ENCODE results near the gene OR2A42.
"Not testable (repeated sequence)": the region's sequence is repeated elsewhere in the genome, so short reads cannot be mapped to it uniquely, and the experiment has no call there.

OR2A42 gene

DNA sequence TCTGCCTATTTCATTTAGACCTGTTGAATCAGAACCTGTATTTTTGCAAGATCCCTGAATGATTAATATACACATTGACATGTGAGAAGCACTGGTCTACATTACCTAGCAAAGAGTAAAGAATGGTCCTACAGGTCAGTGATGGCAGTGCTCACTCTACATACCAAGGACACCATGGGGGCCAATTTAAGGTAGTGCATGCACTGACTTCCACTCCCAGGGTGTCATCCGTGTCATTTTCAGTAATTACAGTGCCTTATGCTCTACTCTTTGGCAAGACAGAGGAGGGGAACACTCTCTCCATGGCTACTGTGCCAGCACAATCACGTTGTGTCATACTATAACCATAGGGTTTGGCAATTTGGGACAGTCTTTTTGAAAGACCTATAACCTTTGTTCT lies 6.0 kb upstream of the OR2A42 start:
- not testable (repeated sequence) for DNase-seq (ENCODE audit: extremely low read depth, low read depth); H3K4me3 ChIP-seq (replicated peaks; ENCODE audit: low read depth, low read length)

DNA sequence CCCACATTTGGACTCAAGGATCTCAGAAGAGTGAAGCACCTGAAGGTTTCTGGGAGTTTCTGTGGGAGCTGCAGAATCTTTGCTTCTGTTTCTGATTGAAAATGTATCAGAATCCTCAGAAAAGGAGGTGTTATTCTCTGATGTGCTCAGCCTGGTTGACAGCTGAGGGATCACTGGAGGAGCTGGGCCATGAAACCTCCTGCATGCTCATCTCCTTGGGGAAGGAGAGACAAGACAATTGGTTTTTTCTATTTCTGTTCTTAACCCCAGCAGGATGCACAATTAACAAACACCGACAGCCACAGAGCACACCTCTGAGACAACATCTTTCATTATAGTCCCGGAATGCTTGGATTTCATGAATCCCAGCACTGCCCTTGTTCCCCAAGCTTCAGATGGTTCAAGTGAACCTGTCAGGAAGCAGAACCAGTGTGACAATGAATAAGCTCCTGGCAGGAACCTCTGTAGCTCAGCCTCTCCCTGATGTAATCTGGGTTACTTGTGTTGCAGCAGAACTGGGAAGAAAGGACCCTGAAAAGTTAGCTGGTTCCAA lies 799 bp downstream of the OR2A42 start:
- not testable (repeated sequence) for DNase-seq (ENCODE audit: extremely low read depth, low read depth); H3K4me3 ChIP-seq (replicated peaks; ENCODE audit: low read depth, low read length)

GRCh38 chr7:144233039-144233438 lies 6.4 kb downstream of the OR2A42 start:
- DNase-seq (ENCODE audit: extremely low read depth, low read depth); H3K4me3 ChIP-seq (replicated peaks; ENCODE audit: low read depth, low read length): not testable (repeated sequence)

GRCh38 chr7:144231027-144231426 lies 8.4 kb downstream of the OR2A42 start:
- H3K4me3 ChIP-seq (replicated peaks; ENCODE audit: low read depth, low read length); DNase-seq (ENCODE audit: extremely low read depth, low read depth): not testable (repeated sequence)

DNA sequence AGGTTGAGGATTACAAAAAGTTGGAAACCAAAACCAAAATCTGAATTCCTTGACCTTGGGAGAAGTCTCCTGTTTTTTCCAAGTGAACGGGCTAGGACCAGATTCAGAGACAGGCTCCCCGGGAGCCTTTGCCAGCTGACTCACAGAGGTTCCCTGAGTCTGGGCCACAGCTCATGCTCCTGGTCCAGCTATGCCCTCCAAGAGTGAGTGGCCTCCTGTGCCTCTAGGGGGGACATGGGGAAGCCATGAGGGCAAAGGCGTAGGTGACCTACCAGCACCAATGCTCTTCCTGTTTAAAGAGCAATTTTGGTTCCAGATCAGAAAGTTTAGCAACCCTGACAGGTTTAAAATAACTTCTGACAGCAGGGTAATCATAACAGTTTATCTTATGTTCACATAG lies 10.6 kb downstream of the OR2A42 start:
- DNase-seq (ENCODE audit: extremely low read depth, low read depth); H3K4me3 ChIP-seq (replicated peaks; ENCODE audit: low read depth, low read length): not testable (repeated sequence)

DNA sequence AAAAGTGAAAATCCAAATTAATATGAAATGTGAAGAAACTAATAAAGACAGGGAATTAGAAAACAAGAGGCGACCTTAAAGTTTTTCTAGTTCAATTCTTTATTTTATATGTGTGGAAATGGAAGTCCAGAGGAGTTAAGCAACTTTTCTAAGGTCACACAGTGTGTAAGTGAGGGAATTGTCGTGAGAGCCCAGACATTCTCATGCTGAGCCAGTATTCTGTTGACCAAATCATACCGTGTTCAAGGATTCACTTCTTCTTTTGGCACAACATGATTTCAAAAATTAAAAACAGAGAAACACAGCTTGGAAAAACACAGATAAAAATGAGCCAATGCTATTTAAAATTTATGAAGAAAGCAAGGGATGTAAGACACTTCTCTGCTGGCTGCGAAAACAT lies 12.5 kb downstream of the OR2A42 start:
- not testable (repeated sequence) for DNase-seq (ENCODE audit: extremely low read depth, low read depth); H3K4me3 ChIP-seq (replicated peaks; ENCODE audit: low read depth, low read length)

GRCh38 chr7:144223675-144224074 lies 15.7 kb downstream of the OR2A42 start:
- not testable (repeated sequence) for H3K4me3 ChIP-seq (replicated peaks; ENCODE audit: low read depth, low read length); DNase-seq (ENCODE audit: extremely low read depth, low read depth)

GRCh38 chr7:144220531-144220930 lies 18.9 kb downstream of the OR2A42 start:
- DNase-seq (ENCODE audit: extremely low read depth, low read depth); H3K4me3 ChIP-seq (replicated peaks; ENCODE audit: low read depth, low read length): not testable (repeated sequence)

- H3K4me3 ChIP-seq (replicated peaks; ENCODE audit: low read depth, low read length); DNase-seq (ENCODE audit: extremely low read depth, low read depth): not testable (repeated sequence)
These were observed 20.3 kb downstream of the OR2A42 start for GRCh38 chr7:144219149-144219548.

GRCh38 chr7:144218581-144218980 lies 20.8 kb downstream of the OR2A42 start:
- not testable (repeated sequence) for H3K4me3 ChIP-seq (replicated peaks; ENCODE audit: low read depth, low read length); DNase-seq (ENCODE audit: extremely low read depth, low read depth)

- DNase-seq (ENCODE audit: extremely low read depth, low read depth); H3K4me3 ChIP-seq (replicated peaks; ENCODE audit: low read depth, low read length): not testable (repeated sequence)
These were observed 22.2 kb downstream of the OR2A42 start for GRCh38 chr7:144217200-144217599.

- not testable (repeated sequence) for DNase-seq (ENCODE audit: extremely low read depth, low read depth); H3K4me3 ChIP-seq (replicated peaks; ENCODE audit: low read depth, low read length)
These were observed 34.1 kb downstream of the OR2A42 start for GRCh38 chr7:144205306-144205705.

GRCh38 chr7:144203086-144203485 lies 36.3 kb downstream of the OR2A42 start:
- not testable (repeated sequence) for H3K4me3 ChIP-seq (replicated peaks; ENCODE audit: low read depth, low read length); DNase-seq (ENCODE audit: extremely low read depth, low read depth)

- not testable (repeated sequence) for H3K4me3 ChIP-seq (replicated peaks; ENCODE audit: low read depth, low read length); DNase-seq (ENCODE audit: extremely low read depth, low read depth)
These were observed 37.4 kb downstream of the OR2A42 start for GRCh38 chr7:144201978-144202377.

DNA sequence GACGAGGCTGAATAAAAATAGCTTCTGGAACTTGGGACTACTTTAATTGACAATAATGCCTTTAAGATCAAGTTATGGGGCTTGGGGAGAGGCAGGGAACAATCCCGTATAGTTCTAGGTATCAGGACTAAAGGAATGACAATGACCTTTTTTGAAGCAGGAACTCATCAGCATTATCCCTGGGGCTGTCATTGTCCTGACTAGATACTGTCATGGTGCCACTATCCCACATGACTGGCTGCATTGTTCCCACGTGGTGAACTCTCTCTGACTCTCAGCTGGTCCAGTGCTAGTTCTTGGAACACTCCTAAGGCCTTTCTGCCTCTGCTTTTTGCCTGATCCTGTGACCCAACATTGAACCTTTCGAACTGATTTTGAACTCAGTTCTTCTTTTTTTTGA lies 40.5 kb downstream of the OR2A42 start:
- DNase-seq (ENCODE audit: extremely low read depth, low read depth); H3K4me3 ChIP-seq (replicated peaks; ENCODE audit: low read depth, low read length): not testable (repeated sequence)

DNA sequence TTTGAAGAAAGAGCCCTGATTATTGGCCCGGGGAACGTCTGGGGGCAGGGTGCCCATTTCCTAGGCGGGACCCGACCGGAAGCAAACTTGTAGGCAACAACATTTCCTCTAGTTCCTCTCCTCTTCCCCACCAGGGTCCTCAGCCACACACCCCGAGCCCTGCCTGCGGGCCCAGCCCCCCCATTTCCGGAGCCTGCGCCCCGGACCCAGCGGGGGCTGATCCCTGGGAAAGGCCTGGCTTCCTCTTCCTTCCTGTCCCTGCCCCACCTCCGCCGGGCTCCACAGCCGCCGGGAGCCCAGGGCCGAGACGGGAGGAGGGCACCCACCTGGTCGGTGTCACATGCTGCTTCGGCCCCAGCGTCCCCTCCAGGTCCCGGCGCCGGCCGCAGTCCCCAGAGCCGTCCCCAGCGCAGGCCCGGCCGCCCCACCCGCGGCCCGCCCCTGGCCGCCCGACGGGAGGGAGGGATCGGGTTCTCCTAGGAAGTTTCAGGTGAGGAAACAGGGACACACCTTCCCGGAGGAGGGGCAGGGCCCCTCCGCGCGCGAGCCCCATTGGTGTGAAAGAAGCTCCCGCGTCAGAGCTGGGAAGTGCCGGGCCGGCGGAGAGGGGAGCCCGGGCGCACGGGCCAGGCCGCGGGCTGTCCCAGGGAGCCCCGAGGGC lies 44.1 kb downstream of the OR2A42 start, which contains the start of gene ARHGEF35:
ARHGEF35 (minus strand) TSS at position 622 of the 661 bp plus-strand sequence. CDS start 7,450 bp downstream, outside the sequence.
- H3K4me3 ChIP-seq (replicated peaks; ENCODE audit: low read depth, low read length); DNase-seq (ENCODE audit: extremely low read depth, low read depth): not testable (repeated sequence)

DNA sequence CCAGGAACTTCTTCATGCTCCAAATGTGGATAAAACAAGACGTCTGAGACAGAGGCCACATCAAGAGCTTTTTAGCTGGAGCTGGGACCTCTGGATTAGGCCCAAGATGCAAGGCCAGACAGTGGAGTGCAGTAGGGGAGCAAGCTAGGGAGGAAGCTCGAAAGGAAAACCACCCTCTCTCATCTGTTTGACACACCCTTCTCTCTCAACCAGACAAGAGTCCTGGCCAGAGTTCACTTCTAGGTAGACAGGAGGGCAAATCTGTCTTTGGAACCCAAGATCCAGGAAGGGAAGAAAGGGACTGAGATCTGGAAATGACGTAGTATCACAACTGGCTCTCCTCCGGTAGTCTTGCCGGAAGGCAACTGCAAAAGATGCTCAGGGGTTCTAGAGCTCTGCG lies 45.0 kb downstream of the OR2A42 start:
- DNase-seq (ENCODE audit: extremely low read depth, low read depth); H3K4me3 ChIP-seq (replicated peaks; ENCODE audit: low read depth, low read length): not testable (repeated sequence)

GRCh38 chr7:144193782-144194181 lies 45.6 kb downstream of the OR2A42 start:
- not testable (repeated sequence) for DNase-seq (ENCODE audit: extremely low read depth, low read depth); H3K4me3 ChIP-seq (replicated peaks; ENCODE audit: low read depth, low read length)

DNA sequence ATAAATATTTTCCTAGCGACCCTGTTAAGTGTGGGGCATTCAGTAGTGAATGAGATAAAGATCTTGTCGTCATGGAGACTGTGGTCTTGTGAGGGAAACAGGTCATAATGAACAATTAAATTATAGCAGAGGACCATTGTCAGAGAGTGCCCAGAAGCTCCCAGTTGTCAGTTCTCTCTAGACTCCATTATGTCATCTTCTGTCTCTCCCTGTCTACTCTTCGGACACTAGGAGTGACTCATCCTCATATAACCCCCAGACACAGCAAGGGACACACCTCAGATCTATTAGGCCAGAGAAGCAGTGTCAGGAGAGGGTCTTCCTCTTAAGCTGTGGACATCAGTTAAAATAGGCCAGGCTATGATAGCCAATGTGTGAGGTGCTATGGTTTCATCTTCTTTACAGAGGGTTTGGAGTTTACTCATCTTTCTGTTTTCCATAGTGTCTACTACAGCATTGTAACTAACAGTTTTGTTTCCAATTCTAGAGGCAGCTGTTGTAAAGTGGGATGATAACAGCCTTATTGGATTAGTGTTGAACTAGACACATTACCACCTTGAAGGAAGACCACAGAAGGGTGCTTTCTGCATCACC lies 50.7 kb downstream of the OR2A42 start:
- H3K4me3 ChIP-seq (replicated peaks; ENCODE audit: low read depth, low read length); DNase-seq (ENCODE audit: extremely low read depth, low read depth): not testable (repeated sequence)
